PC-9 (cell line): ENCODE results near the gene IL1A.

Experiments used
- EZH2 ChIP-seq: fragments of 200-600 bp; sonication (generic); IDR thresholded peaks from 2 replicates; pipeline ENCODE4 v1.8.0; 2017; ENCODE audit warnings: antibody characterized with exemption, low read depth
- TF ChIP-seq, protein P1 (sequence below): fragments of 200-600 bp; sonication (generic); conservative IDR thresholded peaks from 2 replicates; pipeline ENCODE4 v1.6.1; 2017; ENCODE audit warnings: mixed run types, antibody characterized with exemption, mild to moderate bottlenecking, moderate library complexity

- TF ChIP-seq, protein P1, sequence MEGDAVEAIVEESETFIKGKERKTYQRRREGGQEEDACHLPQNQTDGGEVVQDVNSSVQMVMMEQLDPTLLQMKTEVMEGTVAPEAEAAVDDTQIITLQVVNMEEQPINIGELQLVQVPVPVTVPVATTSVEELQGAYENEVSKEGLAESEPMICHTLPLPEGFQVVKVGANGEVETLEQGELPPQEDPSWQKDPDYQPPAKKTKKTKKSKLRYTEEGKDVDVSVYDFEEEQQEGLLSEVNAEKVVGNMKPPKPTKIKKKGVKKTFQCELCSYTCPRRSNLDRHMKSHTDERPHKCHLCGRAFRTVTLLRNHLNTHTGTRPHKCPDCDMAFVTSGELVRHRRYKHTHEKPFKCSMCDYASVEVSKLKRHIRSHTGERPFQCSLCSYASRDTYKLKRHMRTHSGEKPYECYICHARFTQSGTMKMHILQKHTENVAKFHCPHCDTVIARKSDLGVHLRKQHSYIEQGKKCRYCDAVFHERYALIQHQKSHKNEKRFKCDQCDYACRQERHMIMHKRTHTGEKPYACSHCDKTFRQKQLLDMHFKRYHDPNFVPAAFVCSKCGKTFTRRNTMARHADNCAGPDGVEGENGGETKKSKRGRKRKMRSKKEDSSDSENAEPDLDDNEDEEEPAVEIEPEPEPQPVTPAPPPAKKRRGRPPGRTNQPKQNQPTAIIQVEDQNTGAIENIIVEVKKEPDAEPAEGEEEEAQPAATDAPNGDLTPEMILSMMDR = no peak
- TF ChIP-seq EZH2 = no peak
These were observed 27.6 kb upstream of the IL1A start for GRCh38 chr2:112811841-112812306.
